GM19324 (cell line): Measurements from ENCODE around the gene MRTFB.
"Not testable (repeated sequence)": the region's sequence is repeated elsewhere in the genome, so short reads cannot be mapped to it uniquely, and the experiment has no call there.

ENCODE experiments used
- ATAC-seq: cut with Tn5 transposase; IDR thresholded peaks from one replicate; pipeline ENCODE4 v1.9.1; 2021; ENCODE audit warnings: mild to moderate bottlenecking, moderate library complexity; ENCODE audit not compliant: unreplicated experiment, low FRiP score

Gene MRTFB

DNA sequence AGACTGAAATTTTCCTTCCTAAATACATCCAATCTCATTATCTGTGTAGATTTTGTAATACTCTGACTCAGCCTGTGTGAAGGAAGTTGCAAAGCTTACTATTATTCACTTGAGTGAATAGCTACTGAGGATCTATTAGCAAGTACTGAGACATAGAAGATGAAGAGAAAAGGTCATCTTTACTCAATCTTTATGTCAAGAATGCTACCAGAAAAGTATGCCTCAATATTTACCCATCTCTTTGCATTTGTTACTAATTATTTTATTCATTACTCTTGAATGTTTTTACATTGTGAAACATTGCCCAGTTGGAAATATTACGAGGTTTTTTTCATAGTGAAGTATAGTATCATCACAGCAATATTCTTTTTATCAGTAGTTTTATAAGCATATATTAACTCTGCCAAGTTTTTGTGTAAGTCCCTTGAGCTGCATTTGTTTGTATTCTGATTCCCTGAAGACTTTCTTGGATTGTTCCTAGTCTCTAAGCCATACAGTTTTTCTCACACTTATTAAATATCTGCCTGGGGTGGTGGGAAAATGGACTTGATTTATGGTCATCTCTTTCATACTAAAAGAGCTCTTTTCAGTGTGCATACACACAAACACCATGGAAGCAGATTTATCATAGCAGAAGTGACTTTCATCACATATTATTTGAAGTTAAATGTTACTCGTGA lies 110.4 kb downstream of the MRTFB start:
- no peak for ATAC-seq

DNA sequence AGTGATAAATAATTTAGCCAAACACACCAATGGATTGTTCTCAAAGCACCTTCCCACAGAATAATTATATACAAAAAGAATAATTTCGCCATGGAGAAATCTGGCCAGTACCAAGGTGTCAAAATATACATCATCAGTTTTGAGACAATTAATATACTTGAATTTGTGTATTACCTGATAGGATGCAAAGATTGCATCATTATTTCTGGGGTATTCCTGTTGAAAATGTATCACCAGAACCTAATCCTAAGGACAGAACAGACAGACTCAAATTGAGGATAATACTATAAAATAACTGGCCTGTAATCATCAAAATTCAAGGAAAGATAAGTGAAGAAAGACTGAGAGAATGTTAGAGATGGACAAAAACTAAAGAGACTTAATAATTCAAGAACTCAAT lies 111.9 kb downstream of the MRTFB start:
- no peak for ATAC-seq

- ATAC-seq, result not testable (repeated sequence)
These were observed 112.8 kb downstream of the MRTFB start for GRCh38 chr16:14183962-14184361.

DNA sequence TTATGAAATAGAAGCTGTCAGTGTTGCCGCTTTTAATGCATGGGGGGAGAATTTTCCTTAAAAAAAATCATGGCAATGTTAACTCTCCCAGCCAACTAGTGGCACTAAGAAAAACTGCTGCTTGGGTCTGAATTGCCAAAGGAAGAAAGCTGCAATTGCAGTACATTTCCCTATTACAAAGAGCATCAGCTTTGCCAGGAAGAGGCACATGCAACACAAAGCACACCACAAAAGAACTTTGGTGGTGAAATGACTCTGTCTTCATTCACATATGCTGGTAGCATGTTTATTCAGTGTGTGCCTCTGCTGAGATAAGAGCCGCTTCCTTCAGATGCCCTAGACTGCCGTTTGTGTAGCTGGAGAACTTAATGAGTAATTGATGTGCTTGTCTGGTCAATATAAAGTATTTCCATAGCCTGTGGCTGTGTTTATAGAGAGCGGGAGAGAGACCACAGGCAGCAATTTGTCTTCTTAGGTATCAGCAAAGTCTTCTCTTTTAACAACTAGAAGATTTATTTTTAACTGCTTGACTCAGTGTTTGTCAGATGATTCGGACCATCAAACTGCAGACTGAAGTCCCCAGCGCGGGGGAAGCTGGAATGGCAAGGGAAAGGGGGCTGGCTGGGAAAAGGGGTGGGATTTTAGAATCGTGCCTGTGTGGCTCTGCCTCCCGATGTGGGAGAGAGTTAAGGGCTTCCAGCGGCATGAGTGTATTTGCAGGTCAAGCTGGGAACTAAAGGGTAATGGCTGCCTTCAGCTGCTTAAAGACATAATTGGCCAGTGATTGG lies 115.1 kb downstream of the MRTFB start:
- no peak for ATAC-seq

DNA sequence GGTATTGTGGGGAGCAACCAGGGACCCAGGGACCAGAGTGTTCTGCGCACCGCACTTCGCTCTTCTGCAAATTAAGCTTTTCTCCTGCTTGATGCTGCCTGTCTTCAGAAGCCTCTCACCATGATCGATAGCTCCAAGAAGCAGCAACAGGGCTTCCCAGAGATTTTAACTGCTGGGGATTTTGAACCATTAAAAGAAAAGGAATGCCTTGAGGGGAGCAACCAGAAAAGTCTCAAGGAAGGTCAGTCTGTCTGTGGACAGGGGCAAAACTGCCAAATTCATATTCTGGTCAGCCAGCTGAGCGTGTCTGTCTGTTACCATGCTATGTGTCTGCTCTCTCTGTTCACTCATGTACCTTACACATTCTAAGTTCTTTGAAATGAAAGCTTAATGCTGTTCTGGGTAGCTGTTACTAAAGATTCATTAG lies 115.7 kb downstream of the MRTFB start:
- no peak for ATAC-seq

GRCh38 chr16:14187517-14188338 lies 116.6 kb downstream of the MRTFB start:
- no peak for ATAC-seq

DNA sequence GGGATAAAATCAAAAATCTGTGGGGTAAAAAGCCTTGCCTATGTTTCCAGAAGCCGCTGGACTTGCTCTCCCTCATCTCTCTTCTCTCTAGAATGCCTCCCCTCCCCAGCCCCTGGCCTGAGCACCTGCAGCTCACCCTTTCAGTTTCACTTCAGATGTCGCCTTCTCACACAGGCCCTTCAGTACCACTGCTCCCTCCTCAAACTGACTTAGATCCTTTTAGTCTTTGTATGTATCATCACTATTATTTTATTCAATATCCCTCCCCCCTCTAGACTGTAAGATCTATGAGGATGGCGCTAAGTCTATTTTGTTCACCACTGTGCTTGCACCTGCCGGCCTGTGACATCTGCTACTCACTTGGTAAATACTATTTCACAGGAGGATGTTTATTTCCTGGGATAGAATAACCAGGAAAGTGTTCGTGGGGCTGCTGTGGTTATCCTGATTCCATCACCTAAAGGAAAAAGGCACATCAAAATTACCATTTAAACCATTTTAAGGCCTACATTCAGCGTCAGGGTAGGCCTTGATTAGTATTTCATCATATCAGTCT lies 122.3 kb downstream of the MRTFB start:
- peak; percentile 89 for ATAC-seq

- ATAC-seq, result no peak
These were observed 123.6 kb downstream of the MRTFB start for GRCh38 chr16:14194721-14195120.

- ATAC-seq, result no peak
These were observed 124.9 kb downstream of the MRTFB start for GRCh38 chr16:14196011-14196410.

DNA sequence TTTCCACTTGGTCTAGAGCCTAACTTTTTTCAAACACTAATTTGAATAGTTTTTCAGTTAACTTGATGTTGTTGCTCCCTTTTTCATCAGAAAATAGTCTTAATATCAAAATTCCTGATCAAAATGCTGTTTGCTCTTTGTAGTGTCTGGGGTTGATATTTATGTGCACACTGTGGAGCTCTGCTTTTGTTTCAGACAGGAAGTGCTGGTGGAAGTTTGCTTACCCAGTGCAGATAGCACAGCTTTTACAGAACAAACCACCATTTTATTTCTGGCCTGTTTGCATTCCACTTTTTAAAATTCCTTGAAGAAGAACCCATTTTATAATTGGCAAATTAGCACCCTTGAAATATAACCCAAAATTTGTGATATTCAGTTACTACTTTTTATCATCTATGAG lies 125.4 kb downstream of the MRTFB start:
- no peak for ATAC-seq

GRCh38 chr16:14198012-14198411 lies 126.9 kb downstream of the MRTFB start:
- no peak for ATAC-seq

DNA sequence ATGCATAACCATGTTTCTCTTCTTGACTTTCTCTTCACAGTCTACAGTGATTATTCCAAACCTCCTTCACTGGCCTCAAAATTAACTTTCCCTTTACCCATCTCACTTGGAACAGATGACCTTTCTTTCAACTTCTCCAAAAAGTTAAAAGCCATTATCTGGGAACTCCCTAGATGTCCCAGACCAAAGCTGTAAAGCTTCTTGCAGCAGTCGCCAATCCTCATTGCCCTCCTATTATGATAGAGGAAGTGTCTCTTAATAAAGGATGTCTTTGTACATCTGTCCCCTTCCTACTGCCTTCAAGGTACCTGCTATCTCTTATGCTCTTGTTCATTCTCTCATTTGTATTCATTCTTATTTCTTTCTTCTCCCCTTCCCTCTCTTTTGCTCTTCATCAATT lies 127.5 kb downstream of the MRTFB start:
- ATAC-seq, result no peak

- no peak for ATAC-seq
These were observed 128.1 kb downstream of the MRTFB start for GRCh38 chr16:14199199-14199598.

DNA sequence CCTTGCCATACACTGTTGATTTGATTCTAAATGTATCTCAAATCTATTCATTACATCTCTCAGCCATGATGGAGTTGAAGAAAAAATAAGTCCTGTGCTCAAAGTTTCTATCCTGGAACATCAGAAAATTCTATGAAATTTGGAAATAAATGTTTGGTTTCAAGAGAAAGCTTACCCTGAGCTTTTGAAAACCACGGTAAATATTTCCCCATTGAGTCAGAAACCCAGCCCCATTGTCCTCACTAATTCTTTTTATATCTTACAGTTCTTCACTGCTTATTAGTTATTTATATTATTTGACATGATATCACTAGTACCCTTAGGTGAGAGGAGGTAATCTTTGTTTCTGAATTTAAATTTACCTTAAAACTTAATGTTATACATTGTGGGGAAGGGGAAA lies 128.5 kb downstream of the MRTFB start:
- no peak for ATAC-seq

- ATAC-seq, result no peak
These were observed 131.0 kb downstream of the MRTFB start for GRCh38 chr16:14202095-14202494.

GRCh38 chr16:14202697-14203096 lies 131.6 kb downstream of the MRTFB start:
- ATAC-seq, result no peak

GRCh38 chr16:14203166-14203565 lies 132.0 kb downstream of the MRTFB start:
- no peak for ATAC-seq

DNA sequence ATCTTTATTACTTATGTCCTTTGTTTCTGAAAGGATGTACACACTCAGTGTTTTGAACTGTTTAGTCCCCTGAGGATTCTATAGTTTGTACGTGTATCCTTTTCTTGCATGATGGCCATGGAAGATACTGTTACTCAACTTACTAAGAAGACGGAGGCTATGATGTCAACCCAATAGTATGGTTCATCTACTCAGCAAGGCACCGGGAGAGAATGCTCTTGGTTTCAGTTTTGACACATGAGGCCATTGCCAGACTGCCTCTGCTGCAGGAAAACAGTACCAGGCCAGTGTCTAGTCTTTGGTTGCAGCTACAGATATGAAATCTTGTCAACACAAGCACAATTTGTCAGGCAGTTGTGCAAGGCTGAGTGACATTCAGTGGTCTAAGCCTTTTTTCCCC lies 134.5 kb downstream of the MRTFB start:
- ATAC-seq, result no peak

- no peak for ATAC-seq
These were observed 140.9 kb downstream of the MRTFB start for GRCh38 chr16:14211856-14212543.

DNA sequence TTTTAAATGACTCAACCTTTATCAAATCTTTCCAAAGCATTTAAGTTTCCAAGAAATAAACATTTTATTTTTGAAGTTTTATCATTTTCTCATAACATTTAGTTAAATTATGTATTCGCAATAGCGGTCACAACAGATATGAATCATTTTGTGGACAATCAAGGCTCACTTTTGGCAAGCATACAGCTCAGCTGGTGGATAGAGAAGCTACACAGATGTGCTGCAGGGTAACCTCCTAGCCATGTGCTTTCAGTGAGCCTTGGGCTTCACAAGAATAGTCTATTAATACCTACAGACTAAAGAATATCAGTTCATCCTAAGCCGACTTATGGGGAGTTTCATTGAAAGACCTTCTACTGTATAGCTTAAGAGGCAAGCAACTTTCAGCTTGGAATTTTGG lies 144.8 kb downstream of the MRTFB start:
- ATAC-seq, result no peak
